ENCODE measurements around the gene SMARCC1. TPM values are rescaled to one million over a fixed set of nuclear protein-coding genes. Genes with fewer than 3 reads are reported as not detected.

SMARCC1 gene
- total RNA-seq, 1 experiment from 2014 or later = 43.1 TPM

- Histone ChIP-seq H3K27ac (ENCODE audit: low read length) (no peak overlapping the region), H3K4me1 (ENCODE audit: insufficient read depth, low read length) (peaks cover 5% of the 10 kb centered on the region; the same call in 1 of the 2 replicates), H3K9me3 (ENCODE audit: low read length) (no peaks in the 10 kb centered on the region), H2AFZ (ENCODE audit: low read length) (no peak overlapping the region), H3K9ac (ENCODE audit: low read length) (no peak overlapping the region), H3K79me2 (ENCODE audit: low read length) (no peaks in the 10 kb centered on the region), H3K27me3 (ENCODE audit: low read length) (no peaks in the 10 kb centered on the region), H3K9me2 (replicated peaks; ENCODE audit: low read length) (no peaks in the 10 kb centered on the region), H4K20me1 (ENCODE audit: low read length) (peaks cover 5% of the 10 kb centered on the region; the same call in 1 of the 2 replicates), H3K36me3 (ENCODE audit: low read depth, low read length) (peaks cover 34% of the 10 kb centered on the region), H3F3A (ENCODE audit: low read length, unreplicated experiment) (no peaks in the 10 kb centered on the region), H3K4me3 (ENCODE audit: low read length) (no peak overlapping the region), H3K4me2 (ENCODE audit: low read length) (no peak overlapping the region)
- no peak for TF ChIP-seq EZH2phosphoT487 (IDR thresholded peaks at IDR 0.05; ENCODE audit: borderline replicate concordance, low read length)
- TF ChIP-seq CTCF (conservative IDR thresholded peaks at IDR 0.05; ENCODE audit: low read depth, low read length) = no peak
- no peak for TF ChIP-seq EZH2 (IDR thresholded peaks at IDR 0.05; ENCODE audit: low read length, unreplicated experiment)
- intact Hi-C loops (cut with micrococcal nuclease) = no loop called here
- CTCF ChIA-PET = no interaction called here
- DNase-seq = no peak
- no peak for ATAC-seq
- no TSS peak for BruUV-seq (replicated peaks)
- POLR2A ChIA-PET (ENCODE audit: unreplicated experiment) = no interaction called here
Observed at GRCh38 chr3:47603332-47603731, 178.4 kb downstream of the SMARCC1 start.

GRCh38 chr3:47601281-47601680 lies 180.4 kb downstream of the SMARCC1 start:
- TF ChIP-seq EZH2 (IDR thresholded peaks at IDR 0.05; ENCODE audit: low read length, unreplicated experiment) (no peak), CTCF (conservative IDR thresholded peaks at IDR 0.05; ENCODE audit: low read depth, low read length) (no peak), EZH2phosphoT487 (IDR thresholded peaks at IDR 0.05; ENCODE audit: borderline replicate concordance, low read length) (no peak)
- DNase-seq (no peak), ATAC-seq (no peak)
- no peaks in the 10 kb centered on the region for H3K9me3 ChIP-seq (ENCODE audit: low read length)
- no peak overlapping the region for H3K27ac ChIP-seq (ENCODE audit: low read length)
- no peaks in the 10 kb centered on the region for H3K27me3 ChIP-seq (ENCODE audit: low read length)
- peaks cover 5% of the 10 kb centered on the region; the same call in 1 of the 2 replicates for H4K20me1 ChIP-seq (ENCODE audit: low read length)
- H3K9ac ChIP-seq (ENCODE audit: low read length) = no peak overlapping the region
- H3K36me3 ChIP-seq (ENCODE audit: low read depth, low read length) = peaks cover 34% of the 10 kb centered on the region
- H3K9me2 ChIP-seq (replicated peaks; ENCODE audit: low read length) = no peaks in the 10 kb centered on the region
- H3K4me2 ChIP-seq (ENCODE audit: low read length) = no peak overlapping the region
- intact Hi-C loops (cut with micrococcal nuclease) = no loop called here
- CTCF ChIA-PET = no interaction called here
- H3K4me3 ChIP-seq (ENCODE audit: low read length) = no peak overlapping the region
- no TSS peak for BruUV-seq (replicated peaks)
- no peaks in the 10 kb centered on the region for H3K79me2 ChIP-seq (ENCODE audit: low read length)
- no peaks in the 10 kb centered on the region for H3F3A ChIP-seq (ENCODE audit: low read length, unreplicated experiment)
- no peak overlapping the region for H2AFZ ChIP-seq (ENCODE audit: low read length)
- POLR2A ChIA-PET (ENCODE audit: unreplicated experiment) = no interaction called here
- peaks cover 5% of the 10 kb centered on the region; the same call in 1 of the 2 replicates for H3K4me1 ChIP-seq (ENCODE audit: insufficient read depth, low read length)

GRCh38 chr3:47594792-47595191 lies 186.9 kb downstream of the SMARCC1 start:
- no peaks in the 10 kb centered on the region for H3K79me2 ChIP-seq (ENCODE audit: low read length)
- H3K27ac ChIP-seq (ENCODE audit: low read length) = no peak overlapping the region
- no peak for TF ChIP-seq EZH2phosphoT487 (IDR thresholded peaks at IDR 0.05; ENCODE audit: borderline replicate concordance, low read length)
- TF ChIP-seq EZH2 (IDR thresholded peaks at IDR 0.05; ENCODE audit: low read length, unreplicated experiment) = no peak
- TF ChIP-seq CTCF (conservative IDR thresholded peaks at IDR 0.05; ENCODE audit: low read depth, low read length) = no peak
- H3K4me1 ChIP-seq (ENCODE audit: insufficient read depth, low read length) = no peaks in the 10 kb centered on the region
- no peaks in the 10 kb centered on the region for H3K9me2 ChIP-seq (replicated peaks; ENCODE audit: low read length)
- ChIA-PET POLR2A (ENCODE audit: unreplicated experiment) (no interaction called here), CTCF (no interaction called here)
- no peaks in the 10 kb centered on the region for H3K9me3 ChIP-seq (ENCODE audit: low read length)
- no peaks in the 10 kb centered on the region for H3F3A ChIP-seq (ENCODE audit: low read length, unreplicated experiment)
- no peak overlapping the region for H3K4me3 ChIP-seq (ENCODE audit: low read length)
- no peak overlapping the region for H3K4me2 ChIP-seq (ENCODE audit: low read length)
- peaks cover 18% of the 10 kb centered on the region; the same call in 1 of the 2 replicates for H3K36me3 ChIP-seq (ENCODE audit: low read depth, low read length)
- no peak overlapping the region for H3K9ac ChIP-seq (ENCODE audit: low read length)
- no TSS peak for BruUV-seq (replicated peaks)
- intact Hi-C loops (cut with micrococcal nuclease) = no loop called here
- no peak overlapping the region for H2AFZ ChIP-seq (ENCODE audit: low read length)
- H4K20me1 ChIP-seq (ENCODE audit: low read length) = no peaks in the 10 kb centered on the region
- DNase-seq = no peak
- no peaks in the 10 kb centered on the region for H3K27me3 ChIP-seq (ENCODE audit: low read length)
- no peak for ATAC-seq
